Measurements from ENCODE around the gene RANBP3.
"Not testable (repeated sequence)": the region's sequence is repeated elsewhere in the genome, so short reads cannot be mapped to it uniquely, and the experiment has no call there.

Gene RANBP3

GRCh38 chr19:6006896-6007295, 29.0 kb upstream of the RANBP3 start:
- no peak for DNase-seq

GRCh38 chr19:6006070-6006446, 28.1 kb upstream of the RANBP3 start:
- not testable (repeated sequence) for DNase-seq

- no peak for DNase-seq
Measured at GRCh38 chr19:6005321-6006069, 27.6 kb upstream of the RANBP3 start.

DNA sequence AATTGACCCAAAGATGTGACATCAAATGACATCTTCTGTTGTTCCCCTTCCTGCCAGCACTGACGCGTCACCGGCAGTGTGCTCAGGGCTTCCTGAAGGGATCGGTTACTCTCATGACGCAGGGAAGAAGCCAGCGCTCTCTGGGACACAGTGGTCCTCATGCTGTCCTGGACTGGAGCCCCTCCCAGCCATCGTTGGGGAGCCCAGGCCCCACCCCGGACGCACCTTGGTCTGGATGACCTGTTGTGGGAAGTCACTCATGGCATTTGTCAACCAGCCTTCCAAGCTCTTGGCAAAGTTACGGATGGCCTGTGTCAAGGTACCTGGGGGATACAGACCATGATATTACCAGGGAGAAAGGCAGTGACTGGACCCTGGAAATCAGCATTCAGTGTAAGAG, 26.0 kb upstream of the RANBP3 start:
- no peak for DNase-seq

DNA sequence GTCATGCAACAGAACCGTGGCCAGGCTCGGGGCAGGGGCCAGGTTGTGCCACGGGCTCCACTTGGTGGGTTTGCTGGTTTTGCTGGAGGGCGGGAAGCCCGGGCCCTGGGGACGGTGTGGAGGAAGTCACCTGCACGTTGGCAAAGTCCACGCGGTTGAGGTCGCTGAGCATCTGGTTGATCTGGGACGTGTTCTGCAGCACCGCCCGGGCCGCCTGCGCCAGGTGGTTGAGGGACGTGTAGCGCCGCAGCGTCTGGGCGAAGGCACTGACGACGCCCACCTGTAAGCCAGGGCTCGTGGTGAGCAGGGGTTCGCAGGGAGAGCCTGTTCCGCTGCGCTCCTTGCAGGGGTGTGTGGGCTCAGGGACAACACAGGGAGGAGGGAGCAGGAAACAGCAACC, 24.7 kb upstream of the RANBP3 start:
- no peak for DNase-seq

- DNase-seq, result no peak
Measured at GRCh38 chr19:6000228-6000847, 22.4 kb upstream of the RANBP3 start.

DNA sequence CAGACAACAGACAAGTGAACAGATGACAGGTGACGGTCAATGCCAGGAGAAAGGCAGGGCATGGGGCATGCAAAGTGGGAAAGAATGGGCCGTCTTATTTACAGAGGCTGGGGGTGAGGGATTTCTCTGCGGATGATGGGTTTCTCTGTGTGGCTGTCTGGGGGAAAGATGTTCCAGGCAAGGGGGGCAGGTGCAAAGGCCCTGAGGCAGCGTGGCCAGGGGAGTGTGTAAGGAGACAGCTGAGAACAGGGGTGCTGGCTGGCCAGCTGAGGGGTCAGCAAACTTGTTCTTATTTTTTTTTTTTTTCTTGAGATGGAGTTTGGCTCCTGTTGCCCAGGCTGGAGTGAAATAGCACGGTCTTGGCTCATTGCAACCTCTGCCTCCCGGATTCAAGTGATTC, 21.8 kb upstream of the RANBP3 start:
- no peak for DNase-seq

DNA sequence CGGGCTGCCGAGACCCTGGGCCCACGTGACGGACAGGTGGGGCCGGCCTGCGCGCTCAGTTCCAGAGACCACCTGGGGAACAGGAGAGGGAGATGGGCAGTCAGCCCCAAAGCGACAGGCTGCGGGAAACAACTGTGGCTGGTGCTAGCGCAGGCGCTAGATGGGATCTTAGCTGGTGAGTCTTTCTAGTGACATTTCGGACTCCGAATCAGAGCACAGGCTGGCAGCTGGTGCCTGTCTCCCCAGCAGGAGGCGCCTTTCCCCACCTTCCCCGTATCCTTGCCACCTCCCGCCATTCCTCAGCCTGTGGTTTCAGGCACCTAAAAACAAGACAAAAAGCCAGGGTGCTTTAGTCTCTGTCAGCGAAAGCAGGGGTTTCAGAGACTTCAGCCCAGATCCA, 19.4 kb upstream of the RANBP3 start:
- DNase-seq, result no peak

DNA sequence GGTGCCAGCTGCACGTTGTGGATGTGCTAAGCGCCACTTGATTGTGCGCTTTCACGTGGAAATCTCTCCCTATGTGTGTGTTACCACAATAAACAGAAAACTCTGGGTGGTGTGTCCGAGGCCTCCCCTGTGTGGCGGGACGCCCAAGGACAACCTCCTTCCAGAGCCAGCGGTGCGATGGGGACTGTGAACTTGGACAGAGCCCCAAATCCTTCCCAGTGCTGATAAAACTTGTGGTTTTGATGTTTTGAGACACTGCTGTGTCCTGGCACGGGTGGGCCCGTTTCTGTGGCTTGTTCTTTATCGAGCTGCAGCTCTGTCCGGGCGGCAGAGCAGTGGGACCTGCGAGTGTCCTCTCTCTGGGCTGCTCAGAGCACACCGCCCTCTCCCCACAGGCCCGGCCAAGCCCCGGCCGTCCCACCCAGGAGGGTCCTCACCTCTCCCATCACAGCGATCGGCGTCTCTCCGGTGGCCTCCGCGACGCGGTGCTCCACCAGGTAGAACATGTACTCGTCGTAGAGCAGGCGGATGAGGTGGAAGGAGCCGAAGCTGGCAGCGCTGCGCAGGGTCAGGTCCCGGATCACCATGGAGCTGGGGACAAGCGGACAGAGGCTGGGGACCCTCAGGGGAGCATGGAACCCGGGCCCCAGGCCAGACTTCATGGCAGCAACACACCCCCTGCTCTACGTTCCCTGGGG, 18.8 kb upstream of the RANBP3 start:
- DNase-seq, result no peak

DNA sequence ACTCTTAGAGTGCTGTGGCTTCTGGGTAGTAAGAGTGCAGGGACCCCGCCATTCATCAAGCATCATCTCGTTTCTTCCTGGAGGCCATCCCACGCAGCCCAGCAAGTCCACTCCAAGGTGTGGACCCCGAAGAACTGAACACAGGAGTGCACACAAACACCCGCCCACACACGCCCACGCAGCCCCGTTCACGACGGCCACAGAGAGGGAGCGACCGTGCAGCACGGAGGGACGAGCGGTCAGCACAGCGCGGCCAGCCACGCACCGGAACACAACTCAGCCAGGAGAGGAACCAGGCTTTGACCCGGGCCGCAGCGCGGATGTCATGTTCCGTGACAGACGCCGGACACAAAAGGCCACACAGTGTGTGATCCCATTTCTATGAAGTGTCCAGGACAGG, 18.2 kb upstream of the RANBP3 start:
- no peak for DNase-seq

DNA sequence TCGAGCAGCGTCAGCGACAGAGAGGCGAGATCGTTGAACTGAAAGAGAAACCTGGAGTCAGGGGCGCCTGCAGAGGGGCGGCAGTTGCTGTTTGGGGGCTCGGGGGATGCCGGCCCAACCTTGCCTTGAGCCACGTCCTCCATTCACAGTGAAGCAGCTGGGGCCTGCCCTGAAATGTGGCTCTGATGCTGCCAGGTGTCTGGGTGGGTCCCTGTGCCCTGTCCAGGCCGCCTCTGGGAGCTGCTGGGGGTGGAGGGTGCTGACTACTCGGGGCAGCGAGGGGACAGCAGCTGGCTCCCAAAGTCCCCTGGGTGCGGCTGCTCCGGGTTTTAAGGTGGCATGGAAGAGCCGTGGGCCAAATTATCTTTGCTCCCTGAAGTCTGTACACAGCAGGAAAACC, 17.7 kb upstream of the RANBP3 start:
- DNase-seq, result no peak

GRCh38 chr19:5994405-5995165, 16.6 kb upstream of the RANBP3 start:
- DNase-seq, result no peak

DNA sequence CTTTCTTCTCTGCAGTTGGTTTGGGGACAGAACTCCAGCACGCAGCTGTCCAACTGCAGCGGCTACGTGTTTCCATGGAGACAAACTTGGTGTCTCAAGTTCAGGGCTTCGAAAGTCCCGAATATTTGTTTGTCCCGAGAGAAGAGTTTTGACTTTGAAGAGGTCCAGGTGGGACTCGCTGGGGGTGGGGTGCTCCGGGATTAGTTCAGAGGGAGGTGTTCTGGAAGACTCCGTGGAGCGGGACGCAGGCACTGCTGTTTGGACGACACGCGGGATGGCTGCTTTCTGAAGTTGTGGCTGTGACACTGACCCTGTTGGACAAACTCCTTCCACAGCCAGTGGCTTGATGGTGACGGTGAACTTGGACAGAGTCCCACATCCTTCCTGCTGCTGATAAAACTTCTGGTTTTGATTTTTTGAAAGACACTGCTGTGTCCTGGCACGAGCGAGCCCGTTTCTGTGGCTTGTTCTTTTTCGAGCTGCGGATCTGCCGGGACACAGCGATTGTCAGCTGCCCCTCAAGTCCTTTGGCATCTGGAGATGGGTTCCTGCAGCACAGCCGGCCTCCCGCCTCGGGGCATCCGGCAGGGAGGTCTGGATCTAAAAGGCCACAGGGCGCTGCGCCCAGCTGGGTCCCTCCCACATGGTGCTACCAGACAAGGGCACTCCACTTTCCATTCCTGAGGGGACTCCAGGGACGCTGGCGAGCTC, 15.9 kb upstream of the RANBP3 start:
- DNase-seq, result no peak

- DNase-seq, result no peak
Measured at GRCh38 chr19:5993201-5993600, 15.3 kb upstream of the RANBP3 start.

DNA sequence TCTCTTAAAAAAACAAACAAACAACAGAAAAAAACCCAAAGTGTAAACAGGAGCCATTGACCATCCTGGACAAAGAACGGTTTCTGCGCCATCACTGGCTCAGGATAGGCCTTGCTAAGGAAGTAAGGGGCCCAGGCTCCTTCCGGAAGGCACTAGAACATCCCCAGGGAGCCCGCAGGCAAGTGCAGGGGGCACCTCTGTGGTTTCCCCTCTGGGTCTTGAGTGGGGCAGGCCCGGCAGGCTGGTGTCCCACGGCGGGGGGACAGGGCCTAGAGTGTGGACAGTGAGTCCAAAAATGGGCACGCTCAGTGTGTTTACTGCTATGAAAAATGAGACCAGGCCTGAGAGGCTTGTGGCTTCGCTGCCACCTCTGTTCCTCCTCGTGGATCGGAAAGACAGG, 14.8 kb upstream of the RANBP3 start:
- DNase-seq, result no peak

- DNase-seq, result no peak
Measured at GRCh38 chr19:5991244-5991838, 13.4 kb upstream of the RANBP3 start.

DNA sequence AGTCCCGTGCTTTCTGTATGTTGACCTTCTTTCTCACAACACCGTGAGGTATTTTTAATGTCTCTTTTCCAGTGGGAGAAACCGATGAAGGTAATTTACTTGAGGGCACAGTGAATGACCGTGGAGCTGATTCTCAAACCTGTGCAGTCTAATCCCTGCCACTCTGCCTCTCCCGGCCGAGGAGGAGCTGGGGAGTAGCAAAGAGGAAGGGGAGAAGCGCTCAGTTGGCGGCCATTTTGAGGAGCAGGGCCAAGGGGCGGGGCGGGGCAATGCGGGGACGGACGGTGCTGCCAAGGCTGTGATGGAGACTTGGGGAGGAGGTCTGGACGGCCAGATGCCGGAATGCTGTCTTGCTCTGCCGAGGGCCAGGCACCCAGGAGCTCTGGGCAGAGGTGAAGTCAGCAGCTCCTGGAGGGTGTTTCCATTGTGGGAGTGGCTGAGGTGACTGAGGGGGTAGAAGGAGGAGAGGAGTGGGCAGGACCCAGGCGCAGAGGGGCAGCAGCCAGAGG, 12.4 kb upstream of the RANBP3 start:
- DNase-seq, result no peak

DNA sequence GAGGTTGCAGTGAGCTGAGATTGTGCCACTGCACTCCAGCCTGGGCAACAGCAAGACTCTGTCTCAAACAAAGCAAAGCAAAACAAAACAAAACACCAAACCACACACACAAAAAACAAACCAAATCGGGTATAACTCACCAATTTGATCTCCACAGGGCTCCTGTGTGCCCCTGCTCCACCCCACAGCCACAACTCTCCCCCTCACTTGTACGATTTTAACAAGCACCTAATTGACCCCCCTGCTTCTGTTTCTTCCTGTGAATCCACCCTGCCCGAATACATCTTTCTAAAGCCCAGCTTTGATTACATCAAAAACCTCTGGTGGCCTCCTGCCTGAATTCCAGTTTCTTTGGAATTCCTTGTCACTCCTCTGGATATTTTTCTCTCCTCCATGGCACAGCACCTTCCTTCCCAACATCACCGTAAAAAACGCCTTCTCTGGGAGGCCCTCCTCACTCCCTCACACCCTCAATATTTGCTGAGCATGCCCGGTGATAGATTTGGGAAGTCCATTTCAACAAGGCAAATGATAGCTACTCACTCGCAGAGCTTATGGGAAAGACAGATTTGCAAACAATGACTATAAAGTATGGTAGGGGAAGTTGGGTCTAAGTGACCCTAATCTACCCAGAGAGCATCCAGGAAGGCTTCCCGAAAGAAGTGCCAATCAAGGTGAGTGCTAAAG, 11.6 kb upstream of the RANBP3 start:
- DNase-seq, result no peak

- DNase-seq, result peak; percentile 31
Measured at GRCh38 chr19:5988517-5989387, 10.8 kb upstream of the RANBP3 start.

GRCh38 chr19:5987077-5987818, 9.3 kb upstream of the RANBP3 start:
- peak; percentile 73 for DNase-seq

Measured in DMS153 (cell line).